ENCODE measurements around the gene UGT1A10.

The UGT1A10 gene

GRCh38 chr2:233656443-233656842 lies 20.2 kb downstream of the UGT1A10 start:
- peak; percentile 30 for DNase-seq

- DNase-seq = no peak
These were observed 22.4 kb downstream of the UGT1A10 start for GRCh38 chr2:233658610-233659009.

- DNase-seq = no peak
These were observed 27.7 kb downstream of the UGT1A10 start for GRCh38 chr2:233663911-233664310.

- DNase-seq = no peak
These were observed 32.5 kb downstream of the UGT1A10 start for GRCh38 chr2:233668605-233669260.

GRCh38 chr2:233671290-233672161 lies 35.3 kb downstream of the UGT1A10 start, which contains the start of gene UGT1A9:
Gene UGT1A9, plus strand, starts transcription at chr2:233671898. Its CDS starts 37 bp downstream, at chr2:233671935.
- DNase-seq = no peak

GRCh38 chr2:233672886-233673285 lies 36.6 kb downstream of the UGT1A10 start:
- no peak for DNase-seq

GRCh38 chr2:233673896-233674295 lies 37.6 kb downstream of the UGT1A10 start:
- DNase-seq = no peak

GRCh38 chr2:233674314-233674713 lies 38.1 kb downstream of the UGT1A10 start:
- no peak for DNase-seq

- no peak for DNase-seq
These were observed 38.7 kb downstream of the UGT1A10 start for GRCh38 chr2:233674995-233675394.

- DNase-seq = no peak
These were observed 39.8 kb downstream of the UGT1A10 start for GRCh38 chr2:233676046-233676445.

GRCh38 chr2:233679196-233679595 lies 42.9 kb downstream of the UGT1A10 start:
- DNase-seq = no peak

- DNase-seq = no peak
These were observed 44.3 kb downstream of the UGT1A10 start for GRCh38 chr2:233680361-233681045.

- no peak for DNase-seq
These were observed 45.4 kb downstream of the UGT1A10 start, which contains the start of gene UGT1A7 for GRCh38 chr2:233681521-233682099. Gene UGT1A7, plus strand, starts transcription at chr2:233681901. Its CDS starts 37 bp downstream, at chr2:233681938.

- no peak for DNase-seq
These were observed 48.4 kb downstream of the UGT1A10 start for GRCh38 chr2:233684640-233685039.

- DNase-seq = no peak
These were observed 50.7 kb downstream of the UGT1A10 start for GRCh38 chr2:233686928-233687327.

- no peak for DNase-seq
These were observed 52.1 kb downstream of the UGT1A10 start for GRCh38 chr2:233688341-233688740.

GRCh38 chr2:233689031-233689430 lies 52.8 kb downstream of the UGT1A10 start:
- DNase-seq = no peak

- no peak for DNase-seq
These were observed 53.3 kb downstream of the UGT1A10 start for GRCh38 chr2:233689501-233689900.

GRCh38 chr2:233690444-233690843 lies 54.2 kb downstream of the UGT1A10 start:
- no peak for DNase-seq

GRCh38 chr2:233691443-233692433 lies 55.5 kb downstream of the UGT1A10 start:
- no peak for DNase-seq

- no peak for DNase-seq
These were observed 56.4 kb downstream of the UGT1A10 start, which contains the start of gene UGT1A6 for GRCh38 chr2:233692648-233693047. Gene UGT1A6, plus strand, starts transcription at chr2:233692890. Its CDS starts 115 bp downstream, at chr2:233693005.

- no peak for DNase-seq
These were observed 57.7 kb downstream of the UGT1A10 start for GRCh38 chr2:233693963-233694362.

Data from stimulated activated CD8-positive, alpha-beta memory T cell treated with anti-CD3 and anti-CD28 coated beads, Interleukin-4, amount 100 ng/mL, for 48 hours (primary cell).